Measurements from ENCODE around the gene PLLP. TPM values are rescaled to one million over a fixed set of nuclear protein-coding genes. Genes with fewer than 3 reads are reported as not detected.

Gene PLLP
- total RNA-seq, 1 donor from 2014 or later: 1.1 TPM

DNA sequence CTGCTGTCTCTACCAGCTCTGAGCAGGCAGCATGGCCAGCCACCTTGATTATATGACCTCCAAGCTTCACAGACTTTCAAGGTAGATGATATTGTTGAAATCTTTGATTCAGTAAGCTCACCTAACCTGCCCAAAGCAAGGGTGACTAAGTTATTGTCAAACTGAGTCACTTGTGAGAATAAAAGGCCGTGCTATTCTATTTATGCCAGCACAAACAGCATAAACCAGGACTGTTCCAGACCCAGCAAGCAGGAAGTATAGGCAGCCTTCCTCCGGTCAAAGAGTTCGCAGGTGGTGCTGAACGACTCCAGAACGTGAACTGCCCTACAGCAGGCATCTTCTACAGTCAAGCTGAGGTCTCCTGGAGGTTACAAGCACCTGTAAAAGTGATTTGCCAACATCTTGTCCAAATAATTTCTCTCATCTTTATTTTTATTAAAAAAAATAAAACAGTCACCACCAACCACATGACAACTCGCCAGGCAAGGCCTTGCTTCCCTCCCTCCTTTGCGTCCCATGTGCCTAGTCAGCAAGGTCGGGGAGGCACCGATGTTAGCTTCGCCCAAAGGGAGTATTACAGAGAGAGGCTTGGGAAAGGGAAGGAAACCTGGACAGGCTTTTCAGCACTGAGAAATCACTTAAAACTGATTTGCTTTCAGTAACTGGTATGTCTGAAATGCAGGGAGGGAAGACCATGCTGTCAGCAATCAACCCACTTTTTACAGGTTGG, 28.6 kb downstream of the PLLP start:
- H3K27ac Mint-ChIP-seq: no peak overlapping the region
- no peak overlapping the region for H3K4me3 Mint-ChIP-seq
- H3K36me3 Mint-ChIP-seq: peaks cover 25% of the 10 kb centered on the region

DNA sequence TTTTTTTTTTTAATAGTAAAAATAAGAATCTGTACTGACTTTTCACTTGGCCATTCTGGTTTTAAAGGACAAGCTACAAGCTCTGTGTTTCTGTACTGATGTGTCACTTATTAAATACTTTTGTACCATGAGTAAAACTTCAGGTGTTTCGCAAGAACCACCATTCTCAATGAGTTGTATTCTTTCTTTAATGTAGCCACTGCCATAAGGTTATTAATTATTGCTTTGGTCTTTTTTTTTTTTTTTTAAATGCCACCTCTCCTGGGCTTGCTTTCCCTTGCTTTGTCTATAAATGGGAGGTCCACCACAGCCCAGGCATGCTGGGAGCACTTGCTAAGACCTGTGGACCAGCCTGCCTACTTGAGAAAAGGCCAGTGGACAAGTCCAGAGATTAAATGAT, 31.0 kb downstream of the PLLP start:
- Mint-ChIP-seq H3K4me3 (no peak overlapping the region), H3K27ac (no peak overlapping the region), H3K27me3 (ENCODE audit: low read depth) (no peaks in the 10 kb centered on the region), H3K36me3 (peaks cover 29% of the 10 kb centered on the region), H3K4me1 (no peaks in the 10 kb centered on the region), H3K9me3 (no peaks in the 10 kb centered on the region)
- TF ChIP-seq, protein P1, sequence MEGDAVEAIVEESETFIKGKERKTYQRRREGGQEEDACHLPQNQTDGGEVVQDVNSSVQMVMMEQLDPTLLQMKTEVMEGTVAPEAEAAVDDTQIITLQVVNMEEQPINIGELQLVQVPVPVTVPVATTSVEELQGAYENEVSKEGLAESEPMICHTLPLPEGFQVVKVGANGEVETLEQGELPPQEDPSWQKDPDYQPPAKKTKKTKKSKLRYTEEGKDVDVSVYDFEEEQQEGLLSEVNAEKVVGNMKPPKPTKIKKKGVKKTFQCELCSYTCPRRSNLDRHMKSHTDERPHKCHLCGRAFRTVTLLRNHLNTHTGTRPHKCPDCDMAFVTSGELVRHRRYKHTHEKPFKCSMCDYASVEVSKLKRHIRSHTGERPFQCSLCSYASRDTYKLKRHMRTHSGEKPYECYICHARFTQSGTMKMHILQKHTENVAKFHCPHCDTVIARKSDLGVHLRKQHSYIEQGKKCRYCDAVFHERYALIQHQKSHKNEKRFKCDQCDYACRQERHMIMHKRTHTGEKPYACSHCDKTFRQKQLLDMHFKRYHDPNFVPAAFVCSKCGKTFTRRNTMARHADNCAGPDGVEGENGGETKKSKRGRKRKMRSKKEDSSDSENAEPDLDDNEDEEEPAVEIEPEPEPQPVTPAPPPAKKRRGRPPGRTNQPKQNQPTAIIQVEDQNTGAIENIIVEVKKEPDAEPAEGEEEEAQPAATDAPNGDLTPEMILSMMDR (IDR thresholded peaks at IDR 0.05; ENCODE audit: unreplicated experiment): no peak
- DNase-seq (ENCODE audit: low spot score in 2 of 2, unreplicated experiment in 2 of 2): no peak

More for the DNA sequence above, 28.6 kb downstream of the PLLP start:
- no peak for DNase-seq (ENCODE audit: low spot score in 2 of 2, unreplicated experiment in 2 of 2)
- Mint-ChIP-seq H3K27me3 (ENCODE audit: low read depth) (no peaks in the 10 kb centered on the region), H3K9me3 (no peaks in the 10 kb centered on the region), H3K4me1 (peaks cover 5% of the 10 kb centered on the region)
- TF ChIP-seq, protein P1 (IDR thresholded peaks at IDR 0.05; ENCODE audit: unreplicated experiment): no peak

DNA sequence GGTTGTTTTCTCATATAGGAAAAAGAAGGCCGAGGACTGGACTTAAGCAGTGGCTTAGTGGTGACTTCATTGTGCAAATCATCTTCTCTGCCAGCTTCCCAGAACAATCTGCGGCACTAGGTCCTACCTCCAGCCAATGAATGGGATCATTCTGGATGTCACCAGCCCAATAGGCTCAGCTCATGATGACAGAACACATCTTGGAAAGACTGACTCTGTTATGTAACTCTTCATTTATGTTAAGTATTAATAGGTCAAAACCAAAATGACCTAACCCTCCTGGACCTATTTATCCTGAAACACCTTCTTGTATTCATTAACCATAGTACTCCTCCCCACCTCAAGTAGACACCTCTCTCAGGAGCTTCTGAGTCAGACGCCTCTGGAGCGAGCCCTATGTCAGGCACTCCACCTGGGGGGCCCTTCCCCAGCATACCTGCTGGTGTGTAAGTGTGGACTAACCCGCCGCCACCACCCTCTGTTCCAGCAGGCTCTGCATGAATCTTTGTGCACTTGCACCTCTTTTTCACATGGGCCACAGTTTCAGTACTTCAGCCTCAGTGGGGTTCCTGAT, 32.2 kb downstream of the PLLP start:
- TF ChIP-seq, protein P1 (IDR thresholded peaks at IDR 0.05; ENCODE audit: unreplicated experiment): no peak
- no peak for DNase-seq (ENCODE audit: low spot score in 2 of 2, unreplicated experiment in 2 of 2)
- no peaks in the 10 kb centered on the region for H3K27me3 Mint-ChIP-seq (ENCODE audit: low read depth)
- H3K27ac Mint-ChIP-seq: no peak overlapping the region
- H3K4me3 Mint-ChIP-seq: no peak overlapping the region
- H3K9me3 Mint-ChIP-seq: no peaks in the 10 kb centered on the region
- no peaks in the 10 kb centered on the region for H3K4me1 Mint-ChIP-seq
- peaks cover 31% of the 10 kb centered on the region for H3K36me3 Mint-ChIP-seq

DNA sequence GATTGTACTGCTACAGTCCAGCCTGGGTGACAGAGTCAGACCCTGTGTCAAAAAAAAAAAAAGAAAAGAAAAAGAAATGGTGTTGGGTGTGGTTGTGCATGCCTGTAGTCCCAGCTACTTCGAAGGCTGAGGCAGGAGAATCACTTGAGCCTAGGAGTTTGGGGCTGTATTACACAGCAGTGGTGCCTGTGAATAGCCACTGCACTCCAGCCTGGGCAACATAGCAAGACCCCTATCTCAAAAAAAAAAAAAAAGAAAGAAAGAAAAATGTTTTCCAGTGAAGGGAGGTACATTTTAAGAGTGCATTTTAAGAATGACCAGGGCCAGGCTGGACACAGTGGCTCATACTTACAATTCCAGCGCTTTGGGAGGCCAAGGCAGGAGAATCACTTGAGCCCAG, 33.1 kb downstream of the PLLP start:
- TF ChIP-seq, protein P1 (IDR thresholded peaks at IDR 0.05; ENCODE audit: unreplicated experiment): no peak
- no peaks in the 10 kb centered on the region for H3K27me3 Mint-ChIP-seq (ENCODE audit: low read depth)
- H3K4me1 Mint-ChIP-seq: peaks cover under 1% of the 10 kb centered on the region
- DNase-seq (ENCODE audit: low spot score in 2 of 2, unreplicated experiment in 2 of 2): no peak
- no peak overlapping the region for H3K27ac Mint-ChIP-seq
- H3K4me3 Mint-ChIP-seq: no peak overlapping the region
- H3K9me3 Mint-ChIP-seq: no peaks in the 10 kb centered on the region
- H3K36me3 Mint-ChIP-seq: peaks cover 30% of the 10 kb centered on the region

DNA sequence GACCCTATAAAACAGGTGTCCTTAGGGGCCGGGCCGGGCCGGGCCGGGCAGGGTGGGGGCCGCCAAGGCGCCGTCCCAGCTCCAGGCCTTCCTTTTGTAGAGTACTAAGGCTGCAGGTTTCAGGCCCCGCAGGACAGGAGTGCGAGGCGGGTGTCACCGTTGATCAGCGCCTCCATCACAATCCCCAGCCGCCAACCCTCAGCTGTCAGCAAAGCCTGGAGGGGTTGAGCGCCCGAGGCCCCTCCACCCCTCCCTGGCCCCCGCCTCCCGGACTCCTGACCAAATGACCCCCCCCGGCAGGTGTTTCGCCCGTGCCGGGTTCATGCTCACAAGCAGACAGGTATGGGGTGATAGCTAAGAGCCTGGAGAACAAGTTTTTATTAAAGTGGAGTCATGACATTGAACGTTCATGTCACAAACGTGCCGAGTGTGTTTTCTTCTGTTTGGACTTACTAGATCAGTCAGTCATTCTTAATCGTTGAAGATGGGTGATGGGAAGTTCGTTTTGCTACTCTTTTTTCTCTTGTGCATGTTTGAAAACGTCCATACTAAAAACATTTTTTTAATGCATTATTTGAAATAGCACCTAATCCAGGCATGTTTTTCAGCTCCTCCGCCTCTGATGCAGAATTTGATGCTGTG, 38.9 kb downstream of the PLLP start:
- H3K27me3 Mint-ChIP-seq (ENCODE audit: low read depth): no peaks in the 10 kb centered on the region
- H3K36me3 Mint-ChIP-seq: peaks cover 6% of the 10 kb centered on the region
- no peaks in the 10 kb centered on the region for H3K9me3 Mint-ChIP-seq
- peaks cover 14% of the 10 kb centered on the region for H3K4me1 Mint-ChIP-seq
- H3K27ac Mint-ChIP-seq: peak overlapping the region; percentile 8
- DNase-seq (ENCODE audit: low spot score in 2 of 2, unreplicated experiment in 2 of 2): no peak
- TF ChIP-seq, protein P1 (IDR thresholded peaks at IDR 0.05; ENCODE audit: unreplicated experiment): no peak
- peak overlapping the region; percentile 85 for H3K4me3 Mint-ChIP-seq
